Stimulated activated CD4-positive, alpha-beta T cell treated with anti-CD3 and anti-CD28 coated beads, Interleukin-12 subunit alpha, Interleukin-12 subunit beta, amount 100 ng/mL, for 24 hours (primary cell): ENCODE results near the gene CYP2W1.

Source experiments
- DNase-seq, 2 experiments: peaks; one replicate each; pipeline ENCODE4 v3.0.0-alpha.2; 2020; ENCODE audit warnings: low read depth in 2 of 2

The CYP2W1 gene

GRCh38 chr7:983616-984071, 663 bp downstream of the CYP2W1 start:
- no peak for DNase-seq

GRCh38 chr7:984361-985126, 1.6 kb downstream of the CYP2W1 start:
- no peak for DNase-seq

- DNase-seq: no peak
Observed at GRCh38 chr7:985127-985416, 2.1 kb downstream of the CYP2W1 start.

- DNase-seq: no peak
Observed at GRCh38 chr7:985915-986741, 3.1 kb downstream of the CYP2W1 start.

GRCh38 chr7:986766-987751, 4.1 kb downstream of the CYP2W1 start:
- DNase-seq: no peak

- DNase-seq: no peak
Observed at GRCh38 chr7:987909-988308, 4.9 kb downstream of the CYP2W1 start.

GRCh38 chr7:988426-988911, 5.5 kb downstream of the CYP2W1 start:
- no peak for DNase-seq

- DNase-seq: no peak
Observed at GRCh38 chr7:988963-989529, 6.1 kb downstream of the CYP2W1 start.

- no peak for DNase-seq
Observed at GRCh38 chr7:990352-990932, 7.5 kb downstream of the CYP2W1 start.

- no peak for DNase-seq
Observed at GRCh38 chr7:990933-991728, 8.2 kb downstream of the CYP2W1 start.

- no peak for DNase-seq
Observed at GRCh38 chr7:991729-992656, 9.0 kb downstream of the CYP2W1 start.

- DNase-seq: peak; percentile 82 to 95
Observed at GRCh38 chr7:992709-993607, 10.0 kb downstream of the CYP2W1 start.

- no peak for DNase-seq
Observed at GRCh38 chr7:994592-995308, 11.8 kb downstream of the CYP2W1 start.

GRCh38 chr7:995571-995970, 12.6 kb downstream of the CYP2W1 start:
- no peak for DNase-seq

GRCh38 chr7:996079-996872, 13.3 kb downstream of the CYP2W1 start:
- no peak for DNase-seq
